ENCODE measurements around the gene MBNL1. TPM values are rescaled to one million over a fixed set of nuclear protein-coding genes. Genes with fewer than 3 reads are reported as not detected.

Gene MBNL1
- total RNA-seq, 6 donors from 2014 or later = 231 to 506 (median 357) TPM

DNA sequence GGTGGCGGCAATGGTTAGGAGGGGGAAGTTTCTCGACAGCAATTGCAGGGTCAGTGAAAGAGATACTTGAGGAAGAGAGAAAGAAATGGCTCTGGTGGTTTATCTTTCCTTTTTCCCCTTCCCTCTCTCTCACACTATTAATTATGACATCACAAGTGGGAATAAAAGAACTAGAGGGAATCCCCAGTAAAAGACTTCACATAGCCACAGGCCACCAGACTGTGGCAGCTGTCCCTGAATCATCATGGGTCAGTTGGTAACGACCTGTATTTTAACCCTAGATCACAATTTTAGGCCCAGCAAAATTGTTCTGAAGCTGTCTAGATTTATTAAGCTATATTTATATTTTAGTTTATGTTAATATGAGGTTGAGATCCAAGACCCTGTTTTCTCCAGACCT, 40.3 kb downstream of the MBNL1 start:
- TF ChIP-seq CTCF (IDR thresholded peaks at IDR 0.05) (no peak), EP300 (IDR thresholded peaks at IDR 0.05) (no peak), POLR2AphosphoS5 (IDR thresholded peaks at IDR 0.05) (no peak), POLR2A (IDR thresholded peaks at IDR 0.05) (no peak)
- WGBS, 2 donors = 64 to 72% methylated on average over 3 of the region's 3 CpGs
- Histone ChIP-seq H3K9me3 (no peaks in the 10 kb centered on the region), H3K36me3 (peaks cover 0 to 7% (median 0%) of the 10 kb centered on the region in 4 donors), H3K27ac (peak overlapping the region; percentile 65 to 81 (median 76)), H3K27me3 (no peaks in the 10 kb centered on the region), H3K4me1 (peaks cover 22 to 66% (median 53%) of the 10 kb centered on the region in 4 donors), H3K4me3 (no peak overlapping the region)
- no peak for DNase-seq
- peak in 1 of 2 donors; percentile 39 for ATAC-seq (ENCODE audit: low FRiP score in 2 of 2)

DNA sequence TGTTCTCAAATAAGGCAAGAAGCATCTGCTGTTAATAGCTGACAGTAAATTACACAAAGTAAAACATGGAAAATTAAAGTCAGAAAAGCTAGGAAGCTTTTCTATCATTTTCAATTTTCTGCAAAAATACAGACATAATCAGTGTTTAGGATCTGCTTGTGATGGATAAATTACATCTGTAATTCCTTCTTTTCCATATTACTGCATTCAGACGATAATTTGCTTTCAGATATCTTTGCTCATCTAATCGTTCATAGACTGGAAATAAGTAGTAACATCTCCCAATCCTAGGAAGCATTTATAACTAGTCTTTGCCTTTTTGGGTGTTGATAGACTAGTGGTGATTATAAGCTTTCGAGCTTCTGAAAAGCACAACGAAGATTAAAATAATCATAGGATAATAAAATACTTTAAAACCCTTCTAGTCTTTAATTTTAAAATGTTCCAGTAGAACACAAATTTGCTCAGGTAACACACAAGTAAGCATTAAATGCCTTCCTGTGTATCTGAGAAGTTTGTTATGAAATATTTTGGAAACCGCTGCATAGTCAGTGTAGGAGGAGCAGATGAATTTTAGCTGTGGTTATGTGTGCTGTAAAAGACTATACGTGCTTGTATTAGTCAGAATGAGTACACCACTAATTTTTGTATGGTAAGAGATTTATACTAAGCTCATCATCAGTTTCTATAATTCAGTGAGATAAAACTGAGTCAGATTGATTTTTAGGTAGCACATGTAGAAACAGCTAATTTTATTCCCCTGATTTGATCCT, 41.0 kb downstream of the MBNL1 start:
- 58 to 59% methylated on average over 6 of the region's 6 CpGs for WGBS, 2 donors
- Histone ChIP-seq H3K27ac (peak overlapping the region; percentile 65 to 81 (median 76)), H3K36me3 (peaks cover 0 to 7% (median 0%) of the 10 kb centered on the region in 4 donors), H3K4me1 (peaks cover 19 to 65% (median 49%) of the 10 kb centered on the region in 4 donors), H3K9me3 (no peaks in the 10 kb centered on the region), H3K4me3 (no peak overlapping the region), H3K27me3 (no peaks in the 10 kb centered on the region)
- TF ChIP-seq EP300 (IDR thresholded peaks at IDR 0.05) (no peak), CTCF (IDR thresholded peaks at IDR 0.05) (no peak), POLR2A (IDR thresholded peaks at IDR 0.05) (no peak), POLR2AphosphoS5 (IDR thresholded peaks at IDR 0.05) (no peak)
- ATAC-seq (ENCODE audit: low FRiP score in 2 of 2) = no peak
- no peak for DNase-seq

GRCh38 chr3:152313430-152313829, 44.7 kb downstream of the MBNL1 start:
- TF ChIP-seq EP300 (IDR thresholded peaks at IDR 0.05) (no peak), POLR2A (IDR thresholded peaks at IDR 0.05) (no peak), CTCF (IDR thresholded peaks at IDR 0.05) (no peak), POLR2AphosphoS5 (IDR thresholded peaks at IDR 0.05) (no peak)
- Histone ChIP-seq H3K4me1 (peaks cover 34 to 63% (median 41%) of the 10 kb centered on the region in 4 donors), H3K27ac (no peak overlapping the region), H3K4me3 (no peak overlapping the region), H3K9me3 (no peaks in the 10 kb centered on the region), H3K36me3 (no peaks in the 10 kb centered on the region), H3K27me3 (no peaks in the 10 kb centered on the region)
- DNase-seq (no peak), ATAC-seq (ENCODE audit: low FRiP score in 2 of 2) (no peak)
- WGBS, 2 donors = 49 to 61% methylated on average over 2 of the region's 2 CpGs

DNA sequence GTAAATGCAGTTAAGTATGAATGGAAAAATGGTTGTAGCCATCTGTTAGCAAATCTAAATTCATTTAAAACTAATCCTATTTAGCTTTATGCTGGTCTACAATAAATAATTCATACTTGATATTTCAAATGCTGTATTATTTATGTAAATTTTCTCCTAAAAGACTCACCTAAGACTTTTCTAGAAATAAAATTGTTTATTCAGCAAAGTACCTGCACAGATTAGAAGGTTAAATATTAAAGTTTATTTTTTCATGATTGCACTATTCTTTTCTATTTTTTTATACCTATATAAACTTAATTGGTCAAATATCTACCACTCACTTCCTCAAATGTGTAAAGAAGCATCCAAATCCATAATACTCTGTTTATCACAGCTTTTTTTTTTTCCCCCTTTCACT, 45.2 kb downstream of the MBNL1 start:
- Histone ChIP-seq H3K4me1 (peaks cover 31 to 63% (median 39%) of the 10 kb centered on the region in 4 donors), H3K36me3 (no peaks in the 10 kb centered on the region), H3K9me3 (no peaks in the 10 kb centered on the region), H3K27ac (no peak overlapping the region), H3K4me3 (no peak overlapping the region), H3K27me3 (no peaks in the 10 kb centered on the region)
- no peak for TF ChIP-seq POLR2AphosphoS5 (IDR thresholded peaks at IDR 0.05)
- no peak for TF ChIP-seq CTCF (IDR thresholded peaks at IDR 0.05)
- no peak for TF ChIP-seq EP300 (IDR thresholded peaks at IDR 0.05)
- TF ChIP-seq POLR2A (IDR thresholded peaks at IDR 0.05) = no peak
- DNase-seq (no peak), ATAC-seq (ENCODE audit: low FRiP score in 2 of 2) (no peak)

All from upper lobe of left lung (tissue), 6 donors.